B cell (primary cell): ENCODE measurements around the gene ATP11A. TPM values are rescaled to one million over a fixed set of nuclear protein-coding genes. Genes with fewer than 3 reads are reported as not detected.

ENCODE experiments used
- ATAC-seq: fragments of 200-7000 bp; cut with Tn5 transposase; one replicate; pipeline ENCODE4 v1.10.0; 2021; ENCODE audit warnings: low read depth, mild to moderate bottlenecking, moderate number of reproducible peaks, moderate library complexity
- CTCF ChIA-PET: fragments of 350-600 bp; sonication (Branson Sonifier 250); formaldehyde crosslinking; loops from one replicate; lab custom pipeline; 2021; ENCODE audit warnings: antibody characterized with exemption, inconsistent platforms; lab: Charles Lee
- POLR2A ChIA-PET: fragments of 350-600 bp; sonication (Branson Sonifier 250); formaldehyde crosslinking; loops from one replicate; lab custom pipeline; 2021; ENCODE audit warnings: antibody characterized with exemption; lab: Charles Lee
- DNase-seq: peaks from one replicate; pipeline ENCODE4 v3.0.0; 2013
- H2AFZ ChIP-seq: 2 replicates; pipeline ENCODE4 v1.6.1; 2012; ENCODE audit warnings: mild to moderate bottlenecking, low read depth, low read length; ENCODE audit not compliant: insufficient read depth, poor library complexity, severe bottlenecking
- H3K27ac ChIP-seq, 2 donors: 1 replicate in 1 of 2; 2 replicates in 1 of 2; pipeline ENCODE4 v1.5.1; 2012 to 2013; ENCODE audit warnings: low read length in 2 of 2, mild to moderate bottlenecking in 2 of 2, moderate library complexity in 1 of 2
- H3K27me3 ChIP-seq, 4 experiments: fragments of 200-600 bp in 1 of 4; sonication (generic) in 1 of 4; replicated peaks in 1 of 4; 1 replicate in 2 of 4; 2 replicates in 2 of 4; pipeline versions ENCODE4 v1.6.1 to v1.7.0; 2013 to 2016; ENCODE audit warnings: low read length in 3 of 4, mild to moderate bottlenecking in 2 of 4, mixed read lengths in 1 of 4, moderate library complexity in 1 of 4; ENCODE audit not compliant: insufficient read depth in 4 of 4, control insufficient read depth in 3 of 4; ENCODE audit errors: control extremely low read depth in 1 of 4
- H3K36me3 ChIP-seq, 2 experiments: replicated peaks in 1 of 2; 1 replicate in 1 of 2; 2 replicates in 1 of 2; pipeline versions ENCODE4 v1.6.1 to v1.7.1; 2013; ENCODE audit warnings: low read length in 1 of 2; ENCODE audit not compliant: insufficient read depth in 2 of 2, control insufficient read depth in 1 of 2; ENCODE audit errors: control extremely low read depth in 1 of 2, extremely low read depth in 1 of 2
- H3K4me1 ChIP-seq, 2 donors: fragments of 200-600 bp in 1 of 2; sonication (generic) in 1 of 2; 1 replicate in 1 of 2; 2 replicates in 1 of 2; pipeline versions ENCODE4 v1.5.1 to v1.6.1; 2013 to 2017; ENCODE audit warnings: low read length in 2 of 2; ENCODE audit not compliant: control insufficient read depth in 2 of 2, insufficient read depth in 2 of 2
- H3K4me2 ChIP-seq: replicated peaks from 2 replicates; pipeline ENCODE3; 2012; ENCODE audit warnings: mild to moderate bottlenecking, low read depth, low read length; ENCODE audit not compliant: poor library complexity, severe bottlenecking
- H3K4me3 ChIP-seq, 5 experiments: fragments of 200-600 bp in 1 of 5; sonication (generic) in 1 of 5; 1 replicate in 3 of 5; 2 replicates in 2 of 5; pipeline versions ENCODE4 v1.5.1 to v1.7.0; 2011 to 2016; ENCODE audit warnings: low read length in 4 of 5, mild to moderate bottlenecking in 4 of 5, low read depth in 2 of 5, control low read depth in 1 of 5, moderate library complexity in 1 of 5; ENCODE audit not compliant: insufficient read depth in 1 of 5; ENCODE audit errors: control extremely low read depth in 1 of 5, extremely low read depth in 1 of 5
- H3K79me2 ChIP-seq: fragments of 200-600 bp; sonication (generic); one replicate; pipeline ENCODE4 v1.6.0; 2016; ENCODE audit warnings: low read length; ENCODE audit not compliant: control insufficient read depth, insufficient read depth
- H3K9ac ChIP-seq: fragments of 200-600 bp; sonication (generic); 2 replicates; pipeline ENCODE4 v1.6.1; 2017; ENCODE audit warnings: mild to moderate bottlenecking, low read length, moderate library complexity
- H3K9me3 ChIP-seq, 3 donors: one replicate each; pipeline versions ENCODE4 v1.6.1 to v1.7.1; 2013; ENCODE audit warnings: low read length in 2 of 3; ENCODE audit not compliant: control insufficient read depth in 2 of 3, insufficient read depth in 1 of 3; ENCODE audit errors: control extremely low read depth in 1 of 3
- H4K20me1 ChIP-seq: 2 replicates; pipeline ENCODE4 v1.6.0; 2012; ENCODE audit warnings: mild to moderate bottlenecking, low read length; ENCODE audit not compliant: insufficient read depth, control insufficient read depth, poor library complexity, severe bottlenecking
- H3K27ac Mint-ChIP-seq: one replicate; pipeline ENCODE4 v1.8.0; 2021; ENCODE audit warnings: mixed read lengths
- H3K27me3 Mint-ChIP-seq: one replicate; pipeline ENCODE4 v1.8.0; 2021; ENCODE audit warnings: mixed read lengths
- H3K4me1 Mint-ChIP-seq: one replicate; pipeline ENCODE4 v1.8.0; 2021; ENCODE audit warnings: mixed read lengths
- H3K4me3 Mint-ChIP-seq: one replicate; pipeline ENCODE4 v1.8.0; 2021; ENCODE audit warnings: mixed read lengths
- H3K9me3 Mint-ChIP-seq: one replicate; pipeline ENCODE4 v1.8.0; 2022; ENCODE audit warnings: mixed read lengths; ENCODE audit not compliant: insufficient read depth
- EZH2 ChIP-seq: IDR thresholded peaks from 2 replicates; pipeline ENCODE4 v1.6.1; 2012; ENCODE audit warnings: borderline replicate concordance, low read depth, mild to moderate bottlenecking, moderate library complexity, low read length; ENCODE audit not compliant: insufficient read depth, poor library complexity, severe bottlenecking
- WGBS: methylation state at CpG from one replicate; pipeline ENCODE4 v1.1.5; 2013; ENCODE audit warnings: missing lambda C conversion rate; ENCODE audit not compliant: insufficient coverage; 5-methylcytosine and 5-hydroxymethylcytosine counted together
- intact Hi-C: fragments of 100-400 bp; cut with micrococcal nuclease; formaldehyde crosslinking; loops from one replicate; pipeline ENCODE4 v1.10.0; 2022
- polyA plus RNA-seq: library from polyadenylated mRNA; depleted of rRNA; stranded (reverse); fragments of >200 nt; gene quantifications from 2 replicates; pipeline ENCODE4 v1.2.3, GENCODE V29; 2012
- total RNA-seq, 2 donors: library from RNA; stranded (reverse); fragments of 120-200 nt in 1 of 2; gene quantifications; 1 replicate in 1 of 2; 2 replicates in 1 of 2; pipeline versions ENCODE4 v1.2.3 to v1.2.4, GENCODE V29; 2013 to 2022
- TF ChIP-seq, protein P1 (sequence below): fragments of 200-600 bp; IDR thresholded peaks from one replicate; pipeline ENCODE4 v1.8.0; 2022; ENCODE audit warnings: antibody characterized with exemption, mild to moderate bottlenecking

The ATP11A gene
- total and polyA plus RNA-seq, 2 donors (not counting 1 experiment from before 2014, with no cell fraction given): 36.9 to 60.3 TPM

DNA sequence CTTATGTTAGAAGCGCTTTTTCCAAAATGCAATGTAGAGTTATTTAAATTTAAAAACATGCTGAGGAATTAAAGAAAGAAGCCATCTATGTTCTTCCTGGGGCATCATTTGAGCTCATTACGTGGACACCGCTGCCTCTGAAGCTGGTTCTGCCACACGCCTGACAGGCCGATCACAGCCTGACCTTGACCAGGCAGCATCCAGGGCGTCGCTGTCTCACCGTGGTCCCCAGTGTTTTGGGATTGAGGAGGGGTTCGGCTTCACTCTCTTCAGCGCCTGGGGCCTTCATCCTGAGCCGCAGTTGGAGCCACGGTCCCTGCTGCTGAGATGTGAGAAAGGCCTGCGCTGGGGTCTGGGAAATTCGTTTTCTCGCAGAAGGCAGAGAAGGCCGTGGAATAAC, 64.0 kb downstream of the ATP11A start:
- H3K9me3 ChIP-seq: peaks cover 0 to 2% (median 1%) of the 10 kb centered on the region in 3 donors
- DNase-seq (no peak), ATAC-seq (no peak)
- H3K79me2 ChIP-seq: no peaks in the 10 kb centered on the region
- no peak overlapping the region for H3K9ac ChIP-seq
- no peak overlapping the region for H3K4me3 ChIP-seq
- H3K27me3 ChIP-seq: no peaks in the 10 kb centered on the region
- H3K9me3 Mint-ChIP-seq: no peaks in the 10 kb centered on the region
- H2AFZ ChIP-seq: no peak overlapping the region
- peaks cover 5% of the 10 kb centered on the region for H3K4me1 Mint-ChIP-seq
- H3K27me3 Mint-ChIP-seq: no peaks in the 10 kb centered on the region
- no peak overlapping the region for H3K27ac ChIP-seq
- intact Hi-C loops: no loop called here
- ChIA-PET CTCF (no interaction called here), POLR2A (no interaction called here)
- TF ChIP-seq, protein P1, sequence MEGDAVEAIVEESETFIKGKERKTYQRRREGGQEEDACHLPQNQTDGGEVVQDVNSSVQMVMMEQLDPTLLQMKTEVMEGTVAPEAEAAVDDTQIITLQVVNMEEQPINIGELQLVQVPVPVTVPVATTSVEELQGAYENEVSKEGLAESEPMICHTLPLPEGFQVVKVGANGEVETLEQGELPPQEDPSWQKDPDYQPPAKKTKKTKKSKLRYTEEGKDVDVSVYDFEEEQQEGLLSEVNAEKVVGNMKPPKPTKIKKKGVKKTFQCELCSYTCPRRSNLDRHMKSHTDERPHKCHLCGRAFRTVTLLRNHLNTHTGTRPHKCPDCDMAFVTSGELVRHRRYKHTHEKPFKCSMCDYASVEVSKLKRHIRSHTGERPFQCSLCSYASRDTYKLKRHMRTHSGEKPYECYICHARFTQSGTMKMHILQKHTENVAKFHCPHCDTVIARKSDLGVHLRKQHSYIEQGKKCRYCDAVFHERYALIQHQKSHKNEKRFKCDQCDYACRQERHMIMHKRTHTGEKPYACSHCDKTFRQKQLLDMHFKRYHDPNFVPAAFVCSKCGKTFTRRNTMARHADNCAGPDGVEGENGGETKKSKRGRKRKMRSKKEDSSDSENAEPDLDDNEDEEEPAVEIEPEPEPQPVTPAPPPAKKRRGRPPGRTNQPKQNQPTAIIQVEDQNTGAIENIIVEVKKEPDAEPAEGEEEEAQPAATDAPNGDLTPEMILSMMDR: no peak
- no peak for TF ChIP-seq EZH2
- no peak overlapping the region for H3K4me3 Mint-ChIP-seq
- no peaks in the 10 kb centered on the region for H4K20me1 ChIP-seq
- WGBS: 94% methylated on average over 15 of the region's 16 CpGs
- H3K4me2 ChIP-seq: no peak overlapping the region
- no peaks in the 10 kb centered on the region for H3K36me3 ChIP-seq
- H3K27ac Mint-ChIP-seq: no peak overlapping the region
- no peaks in the 10 kb centered on the region for H3K4me1 ChIP-seq

DNA sequence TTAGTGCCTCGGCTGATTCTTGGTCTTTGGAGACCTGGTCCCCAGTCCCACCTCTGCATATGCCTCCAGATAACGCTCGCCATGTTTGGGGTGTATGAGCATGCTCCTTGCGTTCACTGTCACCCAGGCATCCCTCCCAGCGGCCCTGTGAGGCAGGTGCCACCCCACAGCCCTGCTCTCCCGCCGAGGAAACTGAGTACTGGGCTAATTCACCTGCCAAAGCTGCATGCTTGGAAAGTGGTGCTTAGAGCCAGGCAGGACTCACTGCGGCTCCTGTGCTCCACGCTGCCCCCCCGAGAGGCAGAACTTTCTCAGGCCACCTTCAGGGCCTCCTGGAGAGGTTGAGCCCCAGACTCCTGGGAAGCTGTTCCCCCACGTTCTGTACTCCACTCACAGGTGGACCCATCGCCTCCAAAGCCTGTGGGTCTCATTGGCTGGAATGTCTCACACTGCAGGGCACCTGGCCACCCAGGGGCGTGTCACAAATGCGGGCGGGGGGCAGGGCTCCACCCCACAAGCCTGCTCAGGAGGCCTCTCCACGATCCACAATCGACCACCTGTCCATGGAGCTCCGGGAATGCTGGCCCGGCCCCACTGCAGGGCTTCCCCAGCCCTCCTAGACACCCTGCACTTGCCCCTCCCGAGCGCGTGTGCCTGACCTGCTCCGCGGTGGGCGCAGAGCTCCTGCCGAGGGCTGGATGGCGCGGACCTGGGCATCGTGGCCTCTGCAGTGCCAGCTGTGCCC, 64.6 kb downstream of the ATP11A start:
- no peak overlapping the region for H3K27ac Mint-ChIP-seq
- CTCF ChIA-PET: no interaction called here
- POLR2A ChIA-PET: no interaction called here

More for the DNA sequence above, 64.6 kb downstream of the ATP11A start:
- Histone ChIP-seq H2AFZ (no peak overlapping the region), H3K27ac (no peak overlapping the region), H4K20me1 (no peaks in the 10 kb centered on the region), H3K27me3 (no peaks in the 10 kb centered on the region), H3K4me2 (no peak overlapping the region), H3K79me2 (no peaks in the 10 kb centered on the region), H3K36me3 (no peaks in the 10 kb centered on the region), H3K4me1 (no peaks in the 10 kb centered on the region), H3K9ac (no peak overlapping the region), H3K4me3 (no peak overlapping the region), H3K9me3 (peaks cover 0 to 5% (median 1%) of the 10 kb centered on the region in 3 donors)
- WGBS: 95% methylated on average over 29 of the region's 29 CpGs
- no peak for TF ChIP-seq EZH2
- TF ChIP-seq, protein P1: no peak
- peaks cover 5% of the 10 kb centered on the region for H3K4me1 Mint-ChIP-seq
- intact Hi-C loops: no loop called here
- H3K4me3 Mint-ChIP-seq: no peak overlapping the region
- DNase-seq (no peak), ATAC-seq (no peak)
- no peaks in the 10 kb centered on the region for H3K27me3 Mint-ChIP-seq
- no peaks in the 10 kb centered on the region for H3K9me3 Mint-ChIP-seq
